ENCODE data around the gene PARD3B. TPM values are rescaled to one million over a fixed set of nuclear protein-coding genes. Genes with fewer than 3 reads are reported as not detected.

The PARD3B gene
- total RNA-seq, 1 experiment from 2014 or later: 7.6 TPM

DNA sequence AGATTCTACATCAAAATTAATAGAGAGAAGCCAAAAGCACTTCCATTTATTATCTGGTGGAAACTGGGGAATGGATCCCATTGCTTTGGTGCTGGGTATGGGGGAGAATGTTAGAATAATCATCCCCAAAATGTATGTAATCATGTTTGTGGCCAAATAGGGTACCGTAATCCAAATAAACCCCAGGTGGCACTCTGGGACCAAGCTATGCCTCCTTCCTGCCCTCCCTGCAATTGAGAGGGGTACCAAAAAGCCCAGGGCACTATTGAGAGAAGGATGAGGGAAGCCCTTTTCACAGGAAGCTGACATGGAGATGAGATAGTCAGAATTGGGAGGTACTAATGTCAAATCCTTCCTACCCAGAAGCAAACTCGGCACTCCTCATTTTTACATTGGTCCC, 1051.3 kb downstream of the PARD3B start:
- H3K4me1 ChIP-seq (replicated peaks; ENCODE audit: insufficient read depth): no peaks in the 10 kb centered on the region
- H3K27ac ChIP-seq: no peak overlapping the region
- no peaks in the 10 kb centered on the region for H3K9me2 ChIP-seq (ENCODE audit: insufficient read depth)
- H3K36me3 ChIP-seq (ENCODE audit: low read depth): no peaks in the 10 kb centered on the region
- H3K27me3 ChIP-seq (ENCODE audit: insufficient read depth, low read depth): no peaks in the 10 kb centered on the region
- TF ChIP-seq EZH2 (IDR thresholded peaks at IDR 0.05; ENCODE audit: low read depth) (no peak), CTCF (conservative IDR thresholded peaks at IDR 0.05) (no peak)
- no peaks in the 10 kb centered on the region for H3K9me3 ChIP-seq (ENCODE audit: insufficient read depth, low read depth)
- H3K79me2 ChIP-seq (ENCODE audit: low read depth): no peaks in the 10 kb centered on the region
- intact Hi-C loops (cut with micrococcal nuclease; ENCODE audit: unreplicated experiment): no loop called here
- no peak overlapping the region for H2AFZ ChIP-seq
- POLR2A ChIA-PET (ENCODE audit: unreplicated experiment): no interaction called here
- no peak overlapping the region for H3K4me3 ChIP-seq
- BruUV-seq (replicated peaks): no TSS peak
- no peaks in the 10 kb centered on the region for H4K20me1 ChIP-seq (ENCODE audit: insufficient read depth)
- H3F3A ChIP-seq (ENCODE audit: insufficient read depth, low read depth): no peaks in the 10 kb centered on the region
- DNase-seq: no peak
- CTCF ChIA-PET: no interaction called here
- no peak overlapping the region for H3K4me2 ChIP-seq

GRCh38 chr2:205605638-205606304, 1060.5 kb downstream of the PARD3B start:
- Histone ChIP-seq H3K4me3 (no peak overlapping the region), H3K4me2 (no peak overlapping the region), H3K27me3 (ENCODE audit: insufficient read depth, low read depth) (no peaks in the 10 kb centered on the region), H3K9me3 (ENCODE audit: insufficient read depth, low read depth) (no peaks in the 10 kb centered on the region), H4K20me1 (ENCODE audit: insufficient read depth) (no peaks in the 10 kb centered on the region), H3K4me1 (replicated peaks; ENCODE audit: insufficient read depth) (no peaks in the 10 kb centered on the region), H3K36me3 (ENCODE audit: low read depth) (no peaks in the 10 kb centered on the region), H2AFZ (no peak overlapping the region), H3K79me2 (ENCODE audit: low read depth) (no peaks in the 10 kb centered on the region), H3F3A (ENCODE audit: insufficient read depth, low read depth) (no peaks in the 10 kb centered on the region), H3K27ac (no peak overlapping the region), H3K9me2 (ENCODE audit: insufficient read depth) (no peaks in the 10 kb centered on the region)
- no TSS peak for BruUV-seq (replicated peaks)
- peak in 1 of 2 experiments; percentile 1 for DNase-seq
- no peak for TF ChIP-seq CTCF (conservative IDR thresholded peaks at IDR 0.05)
- TF ChIP-seq EZH2 (IDR thresholded peaks at IDR 0.05; ENCODE audit: low read depth): no peak
- ChIA-PET CTCF (interaction anchor here (0.6 kb wide), 1 partner anchor 1991 kb away, joined by 5 read pairs; no protein-coding TSS in a partner anchor), POLR2A (ENCODE audit: unreplicated experiment) (no interaction called here)
- intact Hi-C loops (cut with micrococcal nuclease; ENCODE audit: unreplicated experiment): no loop called here

DNA sequence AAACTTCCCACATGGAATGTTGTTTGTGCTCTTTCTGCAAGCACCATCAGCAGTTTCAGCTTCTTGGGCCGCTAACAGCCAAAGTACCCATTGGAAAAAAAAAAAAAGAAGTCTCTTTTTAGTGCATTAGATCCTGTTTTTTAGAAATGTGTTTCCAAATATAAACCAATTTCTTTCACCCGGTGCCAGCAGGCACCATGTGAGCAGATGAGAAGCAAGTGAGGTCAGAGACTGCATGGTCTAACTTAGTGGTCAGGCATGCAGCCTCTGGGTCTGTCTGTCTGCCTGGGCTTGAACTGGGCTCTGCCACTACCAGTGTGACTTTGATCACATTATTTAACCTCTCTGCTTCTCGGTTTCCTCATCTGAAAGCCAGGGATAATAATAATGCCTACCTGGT, 1061.9 kb downstream of the PARD3B start:
- H3K27me3 ChIP-seq (ENCODE audit: insufficient read depth, low read depth): no peaks in the 10 kb centered on the region
- H3K4me2 ChIP-seq: no peak overlapping the region
- no peak overlapping the region for H2AFZ ChIP-seq
- no peak for DNase-seq
- BruUV-seq (replicated peaks): no TSS peak
- TF ChIP-seq EZH2 (IDR thresholded peaks at IDR 0.05; ENCODE audit: low read depth): no peak
- TF ChIP-seq CTCF (conservative IDR thresholded peaks at IDR 0.05): no peak
- H3K36me3 ChIP-seq (ENCODE audit: low read depth): no peaks in the 10 kb centered on the region
- no peaks in the 10 kb centered on the region for H3K79me2 ChIP-seq (ENCODE audit: low read depth)
- no peak overlapping the region for H3K27ac ChIP-seq
- ChIA-PET POLR2A (ENCODE audit: unreplicated experiment) (no interaction called here), CTCF (no interaction called here)
- H3K9me3 ChIP-seq (ENCODE audit: insufficient read depth, low read depth): no peaks in the 10 kb centered on the region
- H4K20me1 ChIP-seq (ENCODE audit: insufficient read depth): no peaks in the 10 kb centered on the region
- no peaks in the 10 kb centered on the region for H3F3A ChIP-seq (ENCODE audit: insufficient read depth, low read depth)
- no peaks in the 10 kb centered on the region for H3K9me2 ChIP-seq (ENCODE audit: insufficient read depth)
- no peaks in the 10 kb centered on the region for H3K4me1 ChIP-seq (replicated peaks; ENCODE audit: insufficient read depth)
- intact Hi-C loops (cut with micrococcal nuclease; ENCODE audit: unreplicated experiment): no loop called here
- H3K4me3 ChIP-seq: no peak overlapping the region

Measured in PC-9 (cell line).